ENCODE results near the gene EBF4.

GRCh38 chr20:2795451-2795850 lies 102.9 kb downstream of the EBF4 start:
- TF ChIP-seq, protein P1, sequence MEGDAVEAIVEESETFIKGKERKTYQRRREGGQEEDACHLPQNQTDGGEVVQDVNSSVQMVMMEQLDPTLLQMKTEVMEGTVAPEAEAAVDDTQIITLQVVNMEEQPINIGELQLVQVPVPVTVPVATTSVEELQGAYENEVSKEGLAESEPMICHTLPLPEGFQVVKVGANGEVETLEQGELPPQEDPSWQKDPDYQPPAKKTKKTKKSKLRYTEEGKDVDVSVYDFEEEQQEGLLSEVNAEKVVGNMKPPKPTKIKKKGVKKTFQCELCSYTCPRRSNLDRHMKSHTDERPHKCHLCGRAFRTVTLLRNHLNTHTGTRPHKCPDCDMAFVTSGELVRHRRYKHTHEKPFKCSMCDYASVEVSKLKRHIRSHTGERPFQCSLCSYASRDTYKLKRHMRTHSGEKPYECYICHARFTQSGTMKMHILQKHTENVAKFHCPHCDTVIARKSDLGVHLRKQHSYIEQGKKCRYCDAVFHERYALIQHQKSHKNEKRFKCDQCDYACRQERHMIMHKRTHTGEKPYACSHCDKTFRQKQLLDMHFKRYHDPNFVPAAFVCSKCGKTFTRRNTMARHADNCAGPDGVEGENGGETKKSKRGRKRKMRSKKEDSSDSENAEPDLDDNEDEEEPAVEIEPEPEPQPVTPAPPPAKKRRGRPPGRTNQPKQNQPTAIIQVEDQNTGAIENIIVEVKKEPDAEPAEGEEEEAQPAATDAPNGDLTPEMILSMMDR (conservative IDR thresholded peaks at IDR 0.05): no peak
- no peak for TF ChIP-seq ZFX (IDR thresholded peaks at IDR 0.05)

Data from C4-2B (cell line).